IPS DF 6.9 (cell line): ENCODE data around the gene TSKS.
"Not testable (repeated sequence)": the region's sequence is repeated elsewhere in the genome, so short reads cannot be mapped to it uniquely, and the experiment has no call there.

ENCODE experiments used
- DNase-seq: peaks from one replicate; pipeline ENCODE4 v3.0.0-alpha.2; 2013; ENCODE audit warnings: low read depth, low spot score
- H3K27ac ChIP-seq: one replicate; pipeline ENCODE4 v1.5.1; 2013; ENCODE audit warnings: low read length, control low read depth
- H3K27me3 ChIP-seq: 2 replicates; pipeline ENCODE4 v1.6.1; 2013; ENCODE audit warnings: mild to moderate bottlenecking, low read length; ENCODE audit not compliant: control insufficient read depth, insufficient read depth
- H3K36me3 ChIP-seq: 2 replicates; pipeline ENCODE4 v1.6.1; 2013; ENCODE audit warnings: low read length; ENCODE audit not compliant: control insufficient read depth, insufficient read depth
- H3K4me1 ChIP-seq: 2 replicates; pipeline ENCODE4 v1.6.1; 2013; ENCODE audit warnings: low read length; ENCODE audit not compliant: control insufficient read depth, insufficient read depth
- H3K4me3 ChIP-seq: 2 replicates; pipeline ENCODE4 v1.5.1; 2013; ENCODE audit warnings: mild to moderate bottlenecking, low read length
- H3K9me3 ChIP-seq: 2 replicates; pipeline ENCODE4 v1.6.1; 2013; ENCODE audit warnings: low read length, inconsistent platforms; ENCODE audit not compliant: control insufficient read depth, insufficient read depth
- WGBS: extraction: QIAGEN DNeasy Blood & Tissue Kit; methylation state at CpG from one replicate; pipeline ENCODE4 v1.1.7; 2013; ENCODE audit warnings: mixed read lengths, missing lambda C conversion rate; ENCODE audit not compliant: insufficient read length, insufficient coverage; 5-methylcytosine and 5-hydroxymethylcytosine counted together

The TSKS gene

DNA sequence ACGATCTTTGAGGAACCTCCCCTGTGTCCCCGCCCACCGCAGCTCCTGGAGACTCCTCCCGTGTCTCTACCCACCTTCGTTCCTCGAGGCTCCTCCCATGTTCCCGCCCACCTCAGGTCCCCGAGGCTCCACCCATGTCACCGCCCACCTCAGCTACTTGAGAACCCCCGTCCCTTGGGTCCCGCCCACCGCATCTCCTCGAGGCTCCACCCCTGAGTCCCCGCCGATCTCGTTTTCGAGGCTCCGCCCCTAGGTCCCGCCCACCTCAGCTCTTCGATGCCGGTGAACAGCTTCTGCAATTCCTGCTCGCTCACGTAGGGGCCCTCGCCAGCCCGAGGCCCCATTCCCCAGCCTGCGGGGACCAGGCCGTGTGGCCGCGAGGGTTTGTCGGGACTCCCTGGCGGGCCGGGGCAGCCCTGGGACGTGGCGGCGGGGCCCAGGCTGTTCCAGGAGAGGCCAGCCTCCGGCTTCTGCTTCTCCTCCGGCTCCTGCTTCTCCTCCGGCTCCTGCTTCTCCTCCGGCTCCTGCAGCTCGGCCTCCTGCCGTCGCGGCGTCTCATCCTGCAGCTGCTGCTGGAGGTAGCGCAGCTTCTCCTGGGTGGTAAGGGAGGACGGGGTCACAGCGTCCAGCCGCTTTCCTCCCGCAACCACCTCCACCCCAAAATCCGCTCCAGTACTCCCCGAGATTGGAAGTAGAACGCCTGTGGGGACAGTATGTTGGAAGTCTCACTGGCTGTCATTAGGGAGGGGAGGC is 16.7 kb downstream of the TSKS start:
- H3K27ac ChIP-seq, result no peak overlapping the region
- H3K4me3 ChIP-seq, result no peak overlapping the region
- 0 out of 2 replicates have a peak, but pooled peaks cover 3% of the 10 kb centered on the region for H3K4me1 ChIP-seq
- WGBS, result no CpG with 5 or more reads among the region's 52 CpGs
- H3K36me3 ChIP-seq, result no peaks in the 10 kb centered on the region
- H3K9me3 ChIP-seq, result no peaks in the 10 kb centered on the region
- peak; percentile 89 for DNase-seq
- H3K27me3 ChIP-seq, result no peaks in the 10 kb centered on the region

DNA sequence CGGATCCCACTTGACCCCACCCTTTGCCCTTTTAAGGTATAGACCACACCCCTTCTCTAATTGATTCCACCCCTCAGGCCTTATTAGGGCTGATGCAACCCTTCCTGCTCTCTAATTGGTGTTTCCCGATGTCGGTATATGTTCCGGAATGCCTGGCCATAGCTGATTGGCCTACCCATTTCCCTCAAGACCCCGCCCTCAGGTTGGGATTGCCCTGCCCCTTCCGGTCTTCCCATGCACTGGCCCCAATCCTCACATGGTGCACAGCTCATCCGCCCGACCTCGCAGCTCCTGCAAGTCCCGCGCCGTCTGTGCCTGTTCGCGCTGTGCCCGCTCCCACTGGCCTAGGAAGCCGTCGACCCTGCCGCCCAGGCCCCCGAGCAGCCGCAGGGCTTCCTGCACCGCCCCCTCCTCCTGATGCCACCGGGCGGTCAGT is 18.1 kb downstream of the TSKS start:
- H3K27ac ChIP-seq, result no peak overlapping the region
- DNase-seq, result peak; percentile 39
- WGBS, result no CpG with 5 or more reads among the region's 23 CpGs

DNA sequence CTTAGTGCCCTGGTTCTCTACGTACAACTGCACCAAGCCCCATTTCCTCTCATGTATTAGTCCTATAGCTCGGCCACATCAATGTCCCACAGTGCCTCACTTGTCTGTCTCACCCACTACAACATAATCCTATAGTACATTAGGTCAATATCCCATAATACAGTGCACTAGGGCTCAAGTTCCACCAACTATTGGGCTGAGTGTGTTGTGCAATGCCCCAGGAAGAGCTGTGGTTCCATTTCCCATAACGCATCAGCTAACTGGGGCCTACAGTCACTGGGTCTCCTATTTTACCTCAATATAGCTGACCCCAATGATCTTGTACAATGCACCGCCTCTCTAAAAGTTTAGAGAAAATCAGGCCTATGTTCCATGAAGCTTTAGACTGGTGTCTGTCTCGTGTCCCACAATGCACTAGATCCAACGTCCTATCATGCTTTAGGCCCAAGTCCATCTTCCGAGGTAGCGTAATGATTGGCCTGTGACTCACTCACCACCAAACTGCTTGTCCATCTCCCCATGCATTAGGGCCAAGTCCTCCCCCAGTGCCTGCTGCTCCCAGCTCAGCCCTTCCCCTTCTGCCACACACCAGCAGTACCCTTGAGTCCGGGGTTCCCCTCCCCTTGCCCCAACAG is 21.8 kb downstream of the TSKS start:
- WGBS, result no CpG with 5 or more reads among the region's 9 CpGs

More for the DNA sequence above, 18.1 kb downstream of the TSKS start:
- H3K27me3 ChIP-seq, result no peaks in the 10 kb centered on the region
- no peak overlapping the region for H3K4me3 ChIP-seq
- H3K36me3 ChIP-seq, result no peaks in the 10 kb centered on the region
- 0 out of 2 replicates have a peak, but pooled peaks cover 3% of the 10 kb centered on the region for H3K4me1 ChIP-seq
- H3K9me3 ChIP-seq, result no peaks in the 10 kb centered on the region

DNA sequence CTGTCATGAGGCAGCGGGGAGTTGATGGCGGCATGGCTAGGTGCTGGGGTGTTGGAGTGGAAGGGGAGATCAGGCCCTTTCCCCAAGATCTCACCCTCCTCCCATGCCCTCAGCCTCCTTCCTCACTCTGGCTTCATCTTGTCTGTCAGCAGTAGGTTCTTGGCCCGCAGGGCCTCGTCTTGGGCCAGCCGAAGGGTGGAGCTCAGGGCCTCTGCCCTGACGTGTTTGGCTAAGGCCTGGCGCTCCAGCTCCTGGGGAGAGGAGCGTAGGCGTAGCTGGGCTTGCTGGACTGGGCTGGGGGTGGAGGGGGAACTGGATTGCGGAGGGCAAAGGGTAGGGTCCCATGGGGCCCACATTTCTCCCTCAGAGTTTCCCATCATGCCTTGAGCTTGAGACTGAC is 23.2 kb downstream of the TSKS start:
- H3K27me3 ChIP-seq, result no peaks in the 10 kb centered on the region
- DNase-seq, result no peak
- H3K4me3 ChIP-seq, result no peak overlapping the region
- WGBS, result no CpG with 5 or more reads among the region's 10 CpGs
- H3K36me3 ChIP-seq, result no peaks in the 10 kb centered on the region
- H3K9me3 ChIP-seq, result no peaks in the 10 kb centered on the region
- no peaks in the 10 kb centered on the region for H3K4me1 ChIP-seq
- H3K27ac ChIP-seq, result no peak overlapping the region

More for the DNA sequence above, 21.8 kb downstream of the TSKS start:
- Histone ChIP-seq H3K4me3 (no peak overlapping the region), H3K36me3 (no peaks in the 10 kb centered on the region), H3K9me3 (no peaks in the 10 kb centered on the region), H3K4me1 (0 out of 2 replicates have a peak, but pooled peaks cover 3% of the 10 kb centered on the region), H3K27me3 (no peaks in the 10 kb centered on the region), H3K27ac (no peak overlapping the region)
- DNase-seq, result no peak

DNA sequence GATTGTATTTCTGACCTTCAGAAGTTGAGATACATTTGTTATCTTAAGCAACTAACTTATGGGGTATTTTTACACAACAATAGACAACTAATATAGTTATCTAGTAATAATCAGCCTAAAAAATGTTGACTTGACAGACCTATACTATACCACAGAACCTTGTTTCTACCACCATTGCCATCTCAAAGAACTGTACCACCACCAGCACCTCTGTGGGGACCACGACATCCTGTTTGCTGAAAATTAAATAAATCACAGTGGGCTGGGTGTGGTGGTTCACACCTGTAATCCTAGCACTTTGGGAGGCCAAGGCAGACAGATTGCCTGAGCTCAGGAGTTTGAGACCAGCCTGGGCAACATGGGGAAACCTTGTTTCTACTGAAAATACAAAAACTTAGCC is 24.0 kb downstream of the TSKS start:
- H3K27me3 ChIP-seq, result no peaks in the 10 kb centered on the region
- no CpG with 5 or more reads among the region's 1 CpG for WGBS
- H3K9me3 ChIP-seq, result no peaks in the 10 kb centered on the region
- no peak for DNase-seq
- no peaks in the 10 kb centered on the region for H3K4me1 ChIP-seq
- no peak overlapping the region for H3K4me3 ChIP-seq
- H3K36me3 ChIP-seq, result no peaks in the 10 kb centered on the region
- H3K27ac ChIP-seq, result no peak overlapping the region

DNA sequence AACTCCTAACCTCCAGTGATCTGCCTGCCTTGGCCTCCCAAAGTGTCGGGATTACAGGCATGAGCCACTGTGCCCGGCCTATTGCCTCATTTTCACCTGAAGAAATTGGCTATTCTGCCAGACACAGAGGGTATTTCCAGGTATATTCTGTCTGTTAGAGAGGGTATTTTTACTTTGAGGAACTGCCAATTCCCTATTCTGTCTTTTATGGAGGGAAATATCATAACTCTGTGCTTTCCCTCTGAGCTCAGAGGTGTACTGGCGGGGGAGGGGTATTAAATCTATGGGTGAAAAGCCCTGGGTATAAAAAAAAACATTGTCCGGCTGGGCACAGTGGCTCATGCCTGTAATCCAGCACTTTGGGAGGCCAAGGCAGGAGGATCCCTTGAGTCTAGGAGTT is 24.8 kb downstream of the TSKS start:
- H3K4me3 ChIP-seq, result no peak overlapping the region
- no peaks in the 10 kb centered on the region for H3K9me3 ChIP-seq
- no CpG with 5 or more reads among the region's 4 CpGs for WGBS
- H3K27ac ChIP-seq, result no peak overlapping the region
- H3K4me1 ChIP-seq, result no peaks in the 10 kb centered on the region
- H3K36me3 ChIP-seq, result no peaks in the 10 kb centered on the region
- H3K27me3 ChIP-seq, result no peaks in the 10 kb centered on the region
- no peak for DNase-seq

DNA sequence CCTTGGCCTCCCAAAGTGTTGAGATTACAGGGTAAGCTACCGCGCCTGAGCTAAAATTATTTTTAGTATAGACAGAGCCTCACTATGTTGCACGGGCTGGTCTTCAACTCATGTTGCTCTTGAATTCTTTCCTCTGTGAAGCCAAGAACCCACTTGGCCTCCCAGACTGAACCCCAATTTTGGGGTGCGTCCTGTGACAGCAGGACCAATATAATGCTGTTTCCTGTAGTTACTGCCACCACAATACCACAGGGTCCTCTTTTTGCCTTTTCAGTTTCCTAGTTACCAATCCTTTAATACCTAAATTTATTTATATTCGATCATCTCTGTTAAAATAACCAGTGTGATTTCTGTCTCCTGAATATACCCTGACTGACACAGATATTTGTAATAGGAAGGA is 32.9 kb downstream of the TSKS start:
- no peak overlapping the region for H3K4me3 ChIP-seq
- no peaks in the 10 kb centered on the region for H3K4me1 ChIP-seq
- H3K36me3 ChIP-seq, result no peaks in the 10 kb centered on the region
- no peak for DNase-seq
- WGBS, result 100% methylated on average over 1 of the region's 5 CpGs
- H3K27ac ChIP-seq, result no peak overlapping the region
- H3K9me3 ChIP-seq, result no peaks in the 10 kb centered on the region
- no peaks in the 10 kb centered on the region for H3K27me3 ChIP-seq

DNA sequence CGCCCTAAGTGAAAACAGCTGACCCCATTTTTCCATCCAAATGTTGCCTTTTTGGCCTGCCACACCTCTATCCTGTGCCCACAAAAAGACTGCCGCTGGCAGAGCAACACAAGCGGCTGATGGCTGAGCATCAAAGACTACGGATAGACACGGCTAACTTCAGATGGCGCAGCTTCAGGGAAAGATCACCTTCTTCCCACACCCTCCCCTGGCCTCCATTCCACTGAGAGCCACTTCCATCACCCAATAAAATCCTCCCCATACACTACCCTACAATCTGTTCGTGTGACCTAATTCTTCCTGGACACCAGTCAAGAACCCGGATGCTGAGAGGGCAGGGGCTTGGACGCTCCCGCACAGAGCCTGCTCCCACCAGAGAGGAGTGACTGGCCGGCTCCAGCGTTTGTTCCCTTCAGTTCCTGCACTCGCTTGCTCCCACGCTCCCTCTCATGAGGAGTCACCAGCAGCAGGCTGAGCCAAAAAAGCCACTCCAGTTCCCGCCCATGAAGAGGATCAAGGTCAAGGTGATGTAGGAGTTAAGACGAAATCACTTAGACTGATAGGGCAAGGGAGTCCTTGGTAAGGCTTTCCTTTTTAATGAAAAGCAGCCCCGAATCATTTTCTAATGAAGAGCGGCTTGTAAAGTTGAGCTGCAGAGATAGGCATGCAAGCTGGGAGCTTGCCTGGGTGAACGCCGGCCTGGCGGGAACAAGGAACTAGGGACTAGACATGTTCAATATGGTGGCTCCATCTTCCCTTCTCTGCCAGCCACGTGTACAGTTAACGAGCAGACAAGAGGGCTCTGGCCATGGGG is 35.7 kb downstream of the TSKS start:
- Histone ChIP-seq H3K27me3 (no peaks in the 10 kb centered on the region), H3K4me3 (no peak overlapping the region), H3K36me3 (no peaks in the 10 kb centered on the region), H3K4me1 (no peaks in the 10 kb centered on the region), H3K27ac (no peak overlapping the region), H3K9me3 (no peaks in the 10 kb centered on the region)
- no peak for DNase-seq
- no CpG with 5 or more reads among the region's 23 CpGs for WGBS

DNA sequence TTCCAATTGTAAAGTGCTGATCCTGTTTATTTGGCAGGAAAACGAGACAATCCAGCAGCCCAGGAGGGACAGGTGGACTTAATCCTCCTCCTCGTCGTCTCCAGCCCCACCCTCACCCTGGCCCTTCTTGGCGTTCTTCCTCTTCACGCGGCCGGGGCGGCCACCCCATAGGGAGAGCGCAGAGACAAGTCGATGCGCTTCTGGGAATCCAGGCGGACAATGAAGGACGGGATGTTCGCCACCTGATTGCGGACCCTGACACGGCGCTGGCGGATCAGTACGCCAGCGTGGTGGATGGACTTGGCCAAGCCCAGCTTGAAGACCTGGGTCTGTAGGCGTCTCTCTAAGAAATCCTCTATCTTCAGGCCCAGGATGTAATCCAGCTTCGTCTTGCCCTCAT is 43.7 kb downstream of the TSKS start:
- H3K9me3 ChIP-seq, H3K4me3 ChIP-seq, H3K36me3 ChIP-seq, H3K27ac ChIP-seq, DNase-seq, H3K27me3 ChIP-seq, H3K4me1 ChIP-seq: not testable (repeated sequence)
- WGBS, result no CpG with 5 or more reads among the region's 22 CpGs

DNA sequence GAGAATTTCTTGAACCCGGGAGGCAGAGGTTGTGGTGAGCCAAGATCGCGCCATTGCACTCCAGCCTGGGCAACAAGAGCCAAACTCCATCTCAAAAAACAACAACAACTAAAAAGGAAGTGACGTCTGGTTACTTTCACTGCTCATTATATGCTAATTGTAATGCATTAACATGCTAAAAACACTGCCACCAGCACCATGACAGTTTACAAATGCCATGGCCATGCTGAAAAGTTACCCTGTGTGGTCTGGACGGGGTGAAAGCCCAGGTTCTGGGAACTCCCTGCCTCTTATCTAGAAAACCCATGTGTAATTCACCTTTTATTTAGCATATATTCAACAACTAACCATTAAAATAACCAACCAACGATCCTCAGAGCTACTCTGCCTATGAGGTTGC is 44.1 kb downstream of the TSKS start:
- Histone ChIP-seq H3K9me3 (no peaks in the 10 kb centered on the region), H3K36me3 (no peaks in the 10 kb centered on the region)

More for the DNA sequence above, 44.1 kb downstream of the TSKS start:
- H3K27me3 ChIP-seq, result no peaks in the 10 kb centered on the region
- H3K27ac ChIP-seq, result no peak overlapping the region
- no peak for DNase-seq
- H3K4me1 ChIP-seq, result peaks cover 1% of the 10 kb centered on the region; the same call in 1 of the 2 replicates
- H3K4me3 ChIP-seq, result no peak overlapping the region
- 100% methylated on average over 1 of the region's 6 CpGs for WGBS
